GM13976 (cell line): Measurements from ENCODE around the gene NSUN6.

ENCODE experiments used
- DNase-seq: peaks from one replicate; pipeline ENCODE4 v3.0.0; 2012; ENCODE audit warnings: low spot score
- in situ Hi-C: fragments of 300-500 bp; cut with MboI; formaldehyde crosslinking; loops from one replicate; pipeline ENCODE4 v1.12.0; 2022; ENCODE audit warnings: low sequenced_read_pairs, mixed read lengths, inconsistent platforms; ENCODE audit not compliant: unreplicated experiment
- TF ChIP-seq, protein P1 (sequence below): IDR thresholded peaks from 2 replicates; pipeline ENCODE4 v1.5.1; 2012; ENCODE audit warnings: borderline replicate concordance, mild to moderate bottlenecking; ENCODE audit not compliant: insufficient read depth; ENCODE audit errors: extremely low read depth, missing control alignments, control extremely low read depth

NSUN6 gene

DNA sequence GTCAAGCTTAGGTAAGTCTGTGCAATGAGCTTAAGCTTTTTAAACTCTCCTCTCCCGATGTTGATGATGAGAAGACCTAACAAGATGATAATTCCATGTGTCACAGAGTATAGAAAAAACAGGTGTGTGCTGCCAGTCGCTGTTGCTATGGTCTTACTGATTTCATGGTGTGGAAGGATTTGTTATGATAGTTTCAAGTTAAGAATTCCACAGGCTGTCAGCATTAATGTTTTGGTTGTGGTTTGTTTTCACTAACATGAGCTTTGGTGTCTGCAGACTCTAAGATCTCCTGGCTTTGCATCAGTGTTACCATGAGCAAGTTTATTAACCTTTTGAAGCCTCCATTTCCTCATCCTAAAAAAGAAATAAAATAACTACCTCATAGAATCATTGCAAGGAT is 123.7 kb downstream of the NSUN6 start:
- no peak for DNase-seq
- TF ChIP-seq, protein P1, sequence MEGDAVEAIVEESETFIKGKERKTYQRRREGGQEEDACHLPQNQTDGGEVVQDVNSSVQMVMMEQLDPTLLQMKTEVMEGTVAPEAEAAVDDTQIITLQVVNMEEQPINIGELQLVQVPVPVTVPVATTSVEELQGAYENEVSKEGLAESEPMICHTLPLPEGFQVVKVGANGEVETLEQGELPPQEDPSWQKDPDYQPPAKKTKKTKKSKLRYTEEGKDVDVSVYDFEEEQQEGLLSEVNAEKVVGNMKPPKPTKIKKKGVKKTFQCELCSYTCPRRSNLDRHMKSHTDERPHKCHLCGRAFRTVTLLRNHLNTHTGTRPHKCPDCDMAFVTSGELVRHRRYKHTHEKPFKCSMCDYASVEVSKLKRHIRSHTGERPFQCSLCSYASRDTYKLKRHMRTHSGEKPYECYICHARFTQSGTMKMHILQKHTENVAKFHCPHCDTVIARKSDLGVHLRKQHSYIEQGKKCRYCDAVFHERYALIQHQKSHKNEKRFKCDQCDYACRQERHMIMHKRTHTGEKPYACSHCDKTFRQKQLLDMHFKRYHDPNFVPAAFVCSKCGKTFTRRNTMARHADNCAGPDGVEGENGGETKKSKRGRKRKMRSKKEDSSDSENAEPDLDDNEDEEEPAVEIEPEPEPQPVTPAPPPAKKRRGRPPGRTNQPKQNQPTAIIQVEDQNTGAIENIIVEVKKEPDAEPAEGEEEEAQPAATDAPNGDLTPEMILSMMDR = no peak
- in situ Hi-C loops = no loop called here

DNA sequence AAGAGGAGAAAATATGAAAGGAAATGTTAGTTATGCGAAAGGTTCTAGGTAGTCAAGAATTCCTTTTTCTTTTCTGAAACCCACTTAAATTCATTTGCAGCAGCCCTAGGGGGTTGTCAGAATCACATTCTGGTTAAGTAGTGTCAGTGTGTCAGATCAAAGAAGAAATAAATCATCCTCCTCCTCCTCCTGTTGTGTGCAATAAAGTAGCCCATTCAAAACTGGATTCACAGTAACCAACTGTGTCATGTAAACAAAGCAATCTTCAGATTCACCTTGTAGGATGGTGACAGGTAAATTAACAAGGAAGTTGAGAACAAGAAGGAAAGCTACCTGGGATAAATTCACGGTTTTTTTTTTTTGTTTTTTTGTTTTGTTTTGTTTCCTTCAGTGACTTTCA is 127.5 kb downstream of the NSUN6 start:
- no peak for DNase-seq
- TF ChIP-seq, protein P1 = no peak
- in situ Hi-C loops = no loop called here

DNA sequence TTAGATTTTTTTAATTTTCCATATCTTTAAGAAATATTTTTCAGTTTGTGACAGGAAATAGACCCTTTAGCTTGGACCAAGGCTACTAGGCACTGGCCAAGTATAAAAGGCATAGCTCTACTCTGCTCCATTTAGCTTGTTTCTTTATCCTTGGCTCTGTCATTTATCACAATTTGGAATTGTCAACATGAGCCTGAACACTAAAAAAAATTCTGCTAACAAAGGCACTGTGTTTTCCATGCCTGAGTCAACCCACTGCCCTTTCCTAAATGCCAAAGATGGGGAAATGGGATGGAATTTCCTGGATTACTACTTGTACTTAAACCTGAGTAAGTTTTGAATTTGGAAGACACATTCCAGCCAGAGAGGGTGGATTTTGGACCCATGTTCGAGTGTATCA is 128.4 kb downstream of the NSUN6 start:
- in situ Hi-C loops = no loop called here
- DNase-seq = no peak
- TF ChIP-seq, protein P1 = no peak

- DNase-seq = no peak
- in situ Hi-C loops = no loop called here
- TF ChIP-seq, protein P1 = no peak
These were observed 134.5 kb downstream of the NSUN6 start for GRCh38 chr10:18516851-18517250.

- in situ Hi-C loops = no loop called here
- TF ChIP-seq, protein P1 = no peak
- DNase-seq = no peak
These were observed 136.8 kb downstream of the NSUN6 start for GRCh38 chr10:18514537-18514936.

- no peak for DNase-seq
- TF ChIP-seq, protein P1 = no peak
- in situ Hi-C loops = no loop called here
These were observed 142.8 kb downstream of the NSUN6 start for GRCh38 chr10:18508587-18508986.
